Frontal cortex (tissue), 1 donor: ENCODE data around the gene C3orf20. TPM values are rescaled to one million over a fixed set of nuclear protein-coding genes. Genes with fewer than 3 reads are reported as not detected.

Experiments
- total RNA-seq: library from RNA; depleted of rRNA; stranded (reverse); fragments of >200 nt; gene quantifications from one replicate; pipeline ENCODE4 v1.2.3, GENCODE V29; 2014

Gene C3orf20
- total RNA-seq, 1 donor from 2014 or later: not detected

Other genes with a start within 250 kb of the C3orf20 start
- gene GRIP2, start 134.8 kb upstream of the C3orf20 start, total RNA-seq: 8.2 TPM
- gene CCDC174, start 23.4 kb upstream of the C3orf20 start, total RNA-seq: 10.6 TPM
- 2.9 TPM for gene FGD5, start 143.8 kb downstream of the C3orf20 start, total RNA-seq